Karpas-422 (cell line): Measurements from ENCODE around the gene BCAS3. TPM values are rescaled to one million over a fixed set of nuclear protein-coding genes. Genes with fewer than 3 reads are reported as not detected.

ENCODE experiments used
- DNase-seq: peaks from one replicate; pipeline ENCODE4 v3.0.0-alpha.2; 2015
- H2AFZ ChIP-seq: fragments of 200-600 bp; sonication (generic); 2 replicates; pipeline ENCODE4 v1.6.1; 2014; ENCODE audit warnings: antibody characterized with exemption, low read length, mixed read lengths
- H3K27ac ChIP-seq: fragments of 200-600 bp; sonication (generic); 2 replicates; pipeline ENCODE4 v1.5.1; 2014; ENCODE audit warnings: mild to moderate bottlenecking, low read length, moderate library complexity
- H3K27me3 ChIP-seq: fragments of 200-600 bp; sonication (generic); 2 replicates; pipeline ENCODE4 v1.6.1; 2014; ENCODE audit warnings: low read length, mixed read lengths
- H3K36me3 ChIP-seq: fragments of 200-600 bp; sonication (generic); 2 replicates; pipeline ENCODE4 v1.6.1; 2014; ENCODE audit warnings: low read length, mixed read lengths; ENCODE audit not compliant: insufficient read depth
- H3K4me1 ChIP-seq: fragments of 200-600 bp; sonication (generic); 2 replicates; pipeline ENCODE4 v1.6.1; 2014; ENCODE audit warnings: mild to moderate bottlenecking, low read length, mixed read lengths
- H3K4me2 ChIP-seq: fragments of 200-600 bp; sonication (generic); 2 replicates; pipeline ENCODE4 v1.6.1; 2014; ENCODE audit warnings: low read length, low read depth, mild to moderate bottlenecking; ENCODE audit not compliant: poor library complexity, severe bottlenecking
- H3K4me3 ChIP-seq: fragments of 200-600 bp; sonication (generic); 2 replicates; pipeline ENCODE4 v1.5.1; 2014; ENCODE audit warnings: mild to moderate bottlenecking, antibody characterized with exemption, low read length, mixed read lengths
- H3K79me2 ChIP-seq: fragments of 200-600 bp; sonication (generic); 2 replicates; pipeline ENCODE4 v1.6.1; 2014; ENCODE audit warnings: mild to moderate bottlenecking, low read length, mixed read lengths
- H3K9ac ChIP-seq: fragments of 200-600 bp; sonication (generic); 2 replicates; pipeline ENCODE4 v1.6.0; 2014; ENCODE audit warnings: low read length
- H3K9me2 ChIP-seq: fragments of 200-600 bp; sonication (generic), shearing (Covaris generic); replicated peaks from 2 replicates; pipeline ENCODE4 v1.6.0; 2014; ENCODE audit warnings: mild to moderate bottlenecking, low read length, moderate library complexity; ENCODE audit not compliant: insufficient read depth
- H3K9me3 ChIP-seq: fragments of 300-700, 200-600 bp; sonication (generic); 2 replicates; pipeline ENCODE4 v1.6.1; 2014; ENCODE audit warnings: low read length, mixed read lengths
- H4K20me1 ChIP-seq: fragments of 200-600 bp; sonication (generic); 2 replicates; pipeline ENCODE4 v1.6.1; 2014; ENCODE audit warnings: mild to moderate bottlenecking, antibody characterized with exemption, low read length, low read depth; ENCODE audit not compliant: insufficient read depth
- total RNA-seq: library from RNA; depleted of rRNA; stranded (reverse); fragments of >200 nt; shearing (Covaris generic); gene quantifications from 2 replicates; pipeline ENCODE4 v1.2.3, GENCODE V29; 2014; ENCODE audit warnings: low replicate concordance

The BCAS3 gene
- total RNA-seq, 1 experiment from 2014 or later = 42.6 TPM

GRCh38 chr17:60641126-60641525 lies 36.5 kb upstream of the BCAS3 start:
- Histone ChIP-seq H3K4me1 (peaks cover 16% of the 10 kb centered on the region), H3K9me2 (no peaks in the 10 kb centered on the region), H3K9me3 (no peaks in the 10 kb centered on the region), H3K27me3 (no peaks in the 10 kb centered on the region), H3K4me2 (no peak overlapping the region), H3K79me2 (peaks cover 56% of the 10 kb centered on the region), H3K36me3 (peaks cover 6% of the 10 kb centered on the region; the same call in 1 of the 2 replicates), H3K9ac (no peak overlapping the region), H3K27ac (no peak overlapping the region), H3K4me3 (no peak overlapping the region), H4K20me1 (no peaks in the 10 kb centered on the region), H2AFZ (no peak overlapping the region)
- DNase-seq = no peak

GRCh38 chr17:60641810-60642220 lies 35.8 kb upstream of the BCAS3 start:
- H3K27ac ChIP-seq = no peak overlapping the region
- no peak overlapping the region for H2AFZ ChIP-seq
- no peak overlapping the region for H3K9ac ChIP-seq
- peaks cover 23% of the 10 kb centered on the region for H3K4me1 ChIP-seq
- no peaks in the 10 kb centered on the region for H3K27me3 ChIP-seq
- no peaks in the 10 kb centered on the region for H4K20me1 ChIP-seq
- no peaks in the 10 kb centered on the region for H3K9me2 ChIP-seq
- no peak overlapping the region for H3K4me2 ChIP-seq
- no peaks in the 10 kb centered on the region for H3K9me3 ChIP-seq
- peaks cover 62% of the 10 kb centered on the region for H3K79me2 ChIP-seq
- peaks cover 6% of the 10 kb centered on the region; the same call in 1 of the 2 replicates for H3K36me3 ChIP-seq
- no peak overlapping the region for H3K4me3 ChIP-seq
- peak; percentile 94 for DNase-seq

DNA sequence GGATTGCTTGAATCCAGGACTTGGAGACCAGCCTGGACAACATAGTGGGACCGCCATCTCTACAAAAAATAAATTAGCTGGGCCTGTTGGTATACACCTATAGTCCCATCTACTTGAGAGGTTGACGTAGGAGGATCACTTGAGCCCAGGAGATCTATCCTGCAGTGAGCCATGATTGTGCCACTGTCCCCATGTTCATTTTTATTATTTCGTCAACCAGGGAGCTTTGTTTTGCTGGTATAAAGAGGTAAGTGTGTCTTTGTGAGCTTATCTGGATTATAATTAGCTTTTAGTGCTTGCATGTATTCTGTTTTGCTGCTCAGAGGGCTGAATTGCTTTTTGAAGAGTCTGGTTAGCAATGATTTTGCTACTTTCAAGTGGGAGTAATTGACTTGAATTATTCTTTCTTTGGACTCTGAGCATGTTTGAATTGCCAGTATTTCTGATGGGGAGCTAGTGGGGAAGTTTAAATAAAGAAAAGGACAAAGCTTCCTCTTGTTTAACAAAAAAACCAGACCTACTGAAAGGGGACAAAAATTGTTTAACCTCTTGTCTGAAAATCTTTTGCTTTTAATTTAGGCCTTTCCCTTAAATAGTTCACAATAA lies 31.6 kb upstream of the BCAS3 start:
- H3K27ac ChIP-seq = peak overlapping the region; percentile 46
- H2AFZ ChIP-seq = no peak overlapping the region
- H3K9ac ChIP-seq = peak overlapping the region; percentile 10; the same call in 1 of the 2 replicates
- peaks cover 24% of the 10 kb centered on the region for H3K4me1 ChIP-seq
- no peaks in the 10 kb centered on the region for H3K9me2 ChIP-seq
- H3K4me3 ChIP-seq = no peak overlapping the region
- peaks cover 63% of the 10 kb centered on the region for H3K79me2 ChIP-seq
- H3K9me3 ChIP-seq = no peaks in the 10 kb centered on the region
- DNase-seq = no peak
- no peaks in the 10 kb centered on the region for H4K20me1 ChIP-seq
- peaks cover 12% of the 10 kb centered on the region; the same call in 1 of the 2 replicates for H3K36me3 ChIP-seq
- H3K4me2 ChIP-seq = no peak overlapping the region
- no peaks in the 10 kb centered on the region for H3K27me3 ChIP-seq

- no peak for DNase-seq
- H2AFZ ChIP-seq = no peak overlapping the region
- no peak overlapping the region for H3K4me3 ChIP-seq
- H3K9me3 ChIP-seq = no peaks in the 10 kb centered on the region
- no peaks in the 10 kb centered on the region for H4K20me1 ChIP-seq
- no peak overlapping the region for H3K9ac ChIP-seq
- peaks cover 58% of the 10 kb centered on the region for H3K79me2 ChIP-seq
- H3K27me3 ChIP-seq = no peaks in the 10 kb centered on the region
- no peak overlapping the region for H3K4me2 ChIP-seq
- peak overlapping the region; percentile 46; the same call in 1 of the 2 replicates for H3K27ac ChIP-seq
- no peaks in the 10 kb centered on the region for H3K9me2 ChIP-seq
- H3K4me1 ChIP-seq = peaks cover 19% of the 10 kb centered on the region
- peaks cover 12% of the 10 kb centered on the region; the same call in 1 of the 2 replicates for H3K36me3 ChIP-seq
Observed at GRCh38 chr17:60646701-60647100, 30.9 kb upstream of the BCAS3 start.

- Histone ChIP-seq H3K27ac (no peak overlapping the region), H3K4me1 (peaks cover 26% of the 10 kb centered on the region), H3K36me3 (peaks cover 12% of the 10 kb centered on the region; the same call in 1 of the 2 replicates), H3K9ac (no peak overlapping the region), H3K27me3 (no peaks in the 10 kb centered on the region), H3K9me2 (no peaks in the 10 kb centered on the region), H4K20me1 (no peaks in the 10 kb centered on the region), H2AFZ (no peak overlapping the region), H3K4me3 (no peak overlapping the region), H3K9me3 (no peaks in the 10 kb centered on the region), H3K79me2 (peaks cover 61% of the 10 kb centered on the region), H3K4me2 (no peak overlapping the region)
- DNase-seq = no peak
Observed at GRCh38 chr17:60647705-60648104, 29.9 kb upstream of the BCAS3 start.

DNA sequence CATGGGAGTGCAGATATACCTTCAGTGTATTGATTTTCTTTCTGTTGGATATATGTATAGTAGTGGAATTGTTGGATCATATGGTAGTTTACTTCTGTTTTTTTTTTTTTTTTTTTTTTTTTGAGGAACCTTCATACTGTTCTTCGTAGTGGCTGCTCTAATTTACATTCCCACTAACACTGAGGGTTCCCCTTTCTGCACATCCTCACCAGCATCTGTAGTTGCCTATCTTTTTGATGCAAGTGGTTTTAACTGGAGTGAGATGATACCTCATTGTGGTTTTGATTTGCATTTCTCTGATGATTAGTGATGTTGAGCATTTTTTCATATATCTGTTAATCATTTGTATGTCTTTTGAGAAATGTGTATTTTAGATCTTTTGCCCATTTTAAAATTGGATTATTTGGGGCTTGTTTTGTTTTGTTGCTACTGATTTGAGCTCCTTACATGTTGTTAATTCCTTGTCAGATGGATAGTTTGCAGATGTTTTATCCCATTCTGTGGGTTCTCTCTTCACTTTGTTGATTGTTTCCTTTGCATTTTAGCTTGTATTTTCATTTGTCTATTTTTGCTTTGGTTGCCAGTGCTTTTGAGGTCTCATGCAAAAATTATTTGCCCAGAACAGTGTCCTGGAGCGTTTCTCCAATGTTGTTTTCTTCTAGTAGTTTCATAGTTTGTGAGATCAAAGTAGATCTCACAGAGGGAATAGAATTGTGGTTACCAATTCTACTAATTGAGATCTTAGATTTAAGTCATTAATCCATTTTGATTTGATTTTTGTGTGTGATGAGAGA lies 25.0 kb upstream of the BCAS3 start:
- no peaks in the 10 kb centered on the region for H3K27me3 ChIP-seq
- H3K9me2 ChIP-seq = no peaks in the 10 kb centered on the region
- H3K36me3 ChIP-seq = peaks cover 17% of the 10 kb centered on the region; the same call in 1 of the 2 replicates
- peaks cover 62% of the 10 kb centered on the region for H3K79me2 ChIP-seq
- peak overlapping the region; percentile 1; the same call in 1 of the 2 replicates for H3K9ac ChIP-seq
- H3K27ac ChIP-seq = peak overlapping the region; percentile 78
- no peak overlapping the region for H2AFZ ChIP-seq
- H3K4me2 ChIP-seq = peak overlapping the region; percentile 58
- no peaks in the 10 kb centered on the region for H4K20me1 ChIP-seq
- peak; percentile 90 for DNase-seq
- peak overlapping the region; percentile 33 for H3K4me3 ChIP-seq
- H3K9me3 ChIP-seq = no peaks in the 10 kb centered on the region
- H3K4me1 ChIP-seq = peaks cover 28% of the 10 kb centered on the region

DNA sequence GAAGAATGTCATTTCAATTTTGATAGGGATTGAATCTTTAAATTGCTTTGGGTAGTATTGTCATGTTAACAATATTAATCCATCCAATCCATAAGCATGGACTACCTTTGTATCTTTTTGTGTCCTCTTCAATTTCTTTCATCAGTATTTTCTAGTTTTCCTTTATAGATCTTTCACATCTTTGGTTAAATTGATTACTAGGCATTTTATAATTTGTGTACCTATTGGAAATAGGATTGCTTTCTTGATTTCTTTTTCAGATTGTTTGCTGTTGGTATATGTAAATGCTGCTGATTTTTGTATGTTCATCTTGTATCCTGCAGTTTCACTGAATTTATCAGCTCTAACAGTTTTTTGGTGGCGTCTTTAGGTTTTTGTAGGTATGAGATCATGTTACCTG lies 24.1 kb upstream of the BCAS3 start:
- no peak for DNase-seq
- Histone ChIP-seq H3K27ac (peak overlapping the region; percentile 78; the same call in 1 of the 2 replicates), H3K4me3 (no peak overlapping the region), H2AFZ (no peak overlapping the region), H3K79me2 (peaks cover 61% of the 10 kb centered on the region), H4K20me1 (no peaks in the 10 kb centered on the region), H3K9me3 (no peaks in the 10 kb centered on the region), H3K9ac (peak overlapping the region; percentile 1; the same call in 1 of the 2 replicates), H3K9me2 (no peaks in the 10 kb centered on the region), H3K36me3 (peaks cover 13% of the 10 kb centered on the region; the same call in 1 of the 2 replicates), H3K4me2 (peak overlapping the region; percentile 58), H3K4me1 (peaks cover 28% of the 10 kb centered on the region), H3K27me3 (no peaks in the 10 kb centered on the region)

GRCh38 chr17:60656499-60656898 lies 21.2 kb upstream of the BCAS3 start:
- H3K36me3 ChIP-seq = peaks cover 8% of the 10 kb centered on the region; the same call in 1 of the 2 replicates
- no peak overlapping the region for H2AFZ ChIP-seq
- peaks cover 59% of the 10 kb centered on the region for H3K79me2 ChIP-seq
- no peak overlapping the region for H3K9ac ChIP-seq
- no peaks in the 10 kb centered on the region for H3K9me3 ChIP-seq
- H3K9me2 ChIP-seq = no peaks in the 10 kb centered on the region
- H3K27me3 ChIP-seq = no peaks in the 10 kb centered on the region
- DNase-seq = no peak
- H3K4me3 ChIP-seq = no peak overlapping the region
- H3K4me2 ChIP-seq = no peak overlapping the region
- no peaks in the 10 kb centered on the region for H4K20me1 ChIP-seq
- H3K27ac ChIP-seq = no peak overlapping the region
- peaks cover 27% of the 10 kb centered on the region for H3K4me1 ChIP-seq
